Measurements from ENCODE around the gene TBCCD1.
"Not testable (repeated sequence)": the region's sequence is repeated elsewhere in the genome, so short reads cannot be mapped to it uniquely, and the experiment has no call there.

The TBCCD1 gene

GRCh38 chr3:186540221-186540834 lies 26.8 kb downstream of the TBCCD1 start:
- H3K27ac ChIP-seq (ENCODE audit: insufficient read depth in 1 of 2, low read depth in 1 of 2, low read length in 2 of 2, poor library complexity in 1 of 2, severe bottlenecking in 2 of 2), result no peak overlapping the region
- ChIA-PET POLR2A (interaction anchor here (0.6 to 0.7 kb wide), 2 partner anchors 21 to 260 kb away, joined by 5 to 7 read pairs; no protein-coding TSS in a partner anchor), CTCF (interaction anchor here (0.6 to 12.4 kb wide), 47 partner anchors 9 to 671 kb away, joined by 3 to 232 read pairs (median 4); partner anchors contain the start of genes DGKG and DNAJB11)
- no peaks in the 10 kb centered on the region for H3K27me3 ChIP-seq (replicated peaks in 2 of 5; ENCODE audit: control insufficient read depth in 4 of 5, insufficient read depth in 5 of 5, low read length in 4 of 5)
- peaks cover 0 to 6% (median 5%) of the 10 kb centered on the region in 4 experiments for H3K36me3 ChIP-seq (ENCODE audit: control insufficient read depth in 4 of 4, insufficient read depth in 4 of 4, low read length in 3 of 4)
- peak overlapping the region in 2 of 7 experiments; percentile 34 to 54 for H3K4me3 ChIP-seq (ENCODE audit: control insufficient read depth in 1 of 7, extremely low read depth in 1 of 7, insufficient read depth in 4 of 7, low read depth in 2 of 7, low read length in 6 of 7)
- DNase-seq, result peak; percentile 81 to 93 (median 87)
- H3K4me1 ChIP-seq (ENCODE audit: control extremely low read depth in 1 of 4, control insufficient read depth in 4 of 4, insufficient read depth in 4 of 4, low read length in 3 of 4), result peaks cover 2 to 29% (median 14%) of the 10 kb centered on the region in 4 experiments
- no peaks in the 10 kb centered on the region for H3K9me3 ChIP-seq (ENCODE audit: control extremely low read depth in 1 of 5, control insufficient read depth in 4 of 5, insufficient read depth in 2 of 5, low read depth in 1 of 5, low read length in 4 of 5)
- WGBS (ENCODE audit: insufficient coverage), result 0% methylated on average over 7 of the region's 8 CpGs

GRCh38 chr3:186538779-186539178 lies 28.4 kb downstream of the TBCCD1 start:
- ChIA-PET POLR2A (no interaction called here), CTCF (interaction anchor here (0.8 to 12.4 kb wide), 17 partner anchors 10 to 558 kb away, joined by 3 to 232 read pairs (median 11); no protein-coding TSS in a partner anchor)
- WGBS (ENCODE audit: insufficient coverage), result 100% methylated on average over 1 of the region's 3 CpGs
- Histone ChIP-seq H3K9me3 (ENCODE audit: control extremely low read depth in 1 of 5, control insufficient read depth in 4 of 5, insufficient read depth in 2 of 5, low read depth in 1 of 5, low read length in 4 of 5) (no peaks in the 10 kb centered on the region), H3K4me3 (ENCODE audit: control insufficient read depth in 1 of 7, extremely low read depth in 1 of 7, insufficient read depth in 4 of 7, low read depth in 2 of 7, low read length in 6 of 7) (no peak overlapping the region), H3K27me3 (replicated peaks in 2 of 5; ENCODE audit: control insufficient read depth in 4 of 5, insufficient read depth in 5 of 5, low read length in 4 of 5) (no peaks in the 10 kb centered on the region), H3K4me1 (ENCODE audit: control extremely low read depth in 1 of 4, control insufficient read depth in 4 of 4, insufficient read depth in 4 of 4, low read length in 3 of 4) (peaks cover 7 to 39% (median 20%) of the 10 kb centered on the region in 4 experiments), H3K36me3 (ENCODE audit: control insufficient read depth in 4 of 4, insufficient read depth in 4 of 4, low read length in 3 of 4) (peaks cover 0 to 3% (median 0%) of the 10 kb centered on the region in 4 experiments), H3K27ac (ENCODE audit: insufficient read depth in 1 of 2, low read depth in 1 of 2, low read length in 2 of 2, poor library complexity in 1 of 2, severe bottlenecking in 2 of 2) (no peak overlapping the region)
- no peak for DNase-seq

DNA sequence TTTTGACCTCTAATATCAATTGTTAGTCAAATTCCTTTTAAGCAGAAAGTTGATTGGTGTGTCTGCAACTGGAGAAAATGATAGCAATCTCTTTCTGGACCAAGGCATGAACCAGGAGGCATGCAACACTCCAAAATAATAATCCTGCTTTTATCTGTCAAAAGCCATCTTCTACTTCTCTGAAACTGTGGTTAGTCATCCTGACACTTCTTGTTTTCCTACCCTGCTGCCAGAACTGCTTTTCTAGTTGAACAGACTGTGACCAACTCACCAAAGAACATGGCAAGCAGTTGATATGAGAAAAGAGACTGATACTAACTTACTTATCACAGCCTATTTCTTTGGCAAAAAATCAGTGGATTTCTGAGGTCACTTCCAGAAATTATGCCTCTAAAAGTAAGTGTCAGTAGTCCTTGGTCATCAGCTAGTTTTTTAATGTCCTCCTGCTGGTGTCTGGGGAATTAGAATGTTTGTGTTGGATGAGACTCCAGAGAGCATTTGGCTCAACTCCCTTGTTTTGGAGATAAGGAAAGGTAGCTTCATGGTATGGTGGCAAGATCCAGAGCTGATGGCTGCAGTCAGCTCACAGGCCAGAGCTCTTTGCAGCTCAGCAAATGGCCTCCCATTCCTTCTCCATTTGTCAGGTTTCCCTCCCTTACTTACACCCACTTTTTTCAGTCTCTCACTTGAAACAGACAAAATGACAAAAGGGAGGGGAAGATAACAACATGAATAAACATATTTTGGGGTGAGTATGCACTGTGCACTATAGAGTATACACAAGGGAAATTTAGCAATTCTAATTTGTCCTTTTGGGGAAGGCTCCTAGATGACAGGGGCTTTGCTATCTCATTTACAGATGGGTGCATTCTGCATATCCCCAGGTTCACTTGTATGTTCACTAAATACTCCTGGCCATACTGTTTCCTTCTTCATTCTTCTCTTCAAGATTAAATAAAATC lies 30.0 kb downstream of the TBCCD1 start:
- ChIA-PET POLR2A (no interaction called here), CTCF (interaction anchor here (0.6 to 12.4 kb wide), 12 partner anchors 19 to 1242 kb away, joined by 3 to 232 read pairs (median 4); no protein-coding TSS in a partner anchor)
- peaks cover 20 to 54% (median 35%) of the 10 kb centered on the region in 4 experiments for H3K4me1 ChIP-seq (ENCODE audit: control extremely low read depth in 1 of 4, control insufficient read depth in 4 of 4, insufficient read depth in 4 of 4, low read length in 3 of 4)
- peaks cover 0 to 3% (median 0%) of the 10 kb centered on the region in 4 experiments for H3K36me3 ChIP-seq (ENCODE audit: control insufficient read depth in 4 of 4, insufficient read depth in 4 of 4, low read length in 3 of 4)
- H3K27me3 ChIP-seq (replicated peaks in 2 of 5; ENCODE audit: control insufficient read depth in 4 of 5, insufficient read depth in 5 of 5, low read length in 4 of 5), result no peaks in the 10 kb centered on the region
- peak in 2 of 3 donors; percentile 50 to 62 for DNase-seq
- no peak overlapping the region for H3K27ac ChIP-seq (ENCODE audit: insufficient read depth in 1 of 2, low read depth in 1 of 2, low read length in 2 of 2, poor library complexity in 1 of 2, severe bottlenecking in 2 of 2)
- H3K9me3 ChIP-seq (ENCODE audit: control extremely low read depth in 1 of 5, control insufficient read depth in 4 of 5, insufficient read depth in 2 of 5, low read depth in 1 of 5, low read length in 4 of 5), result no peaks in the 10 kb centered on the region
- no peak overlapping the region for H3K4me3 ChIP-seq (ENCODE audit: control insufficient read depth in 1 of 7, extremely low read depth in 1 of 7, insufficient read depth in 4 of 7, low read depth in 2 of 7, low read length in 6 of 7)

GRCh38 chr3:186534113-186534669 lies 32.9 kb downstream of the TBCCD1 start:
- no peak overlapping the region for H3K27ac ChIP-seq (ENCODE audit: insufficient read depth in 1 of 2, low read depth in 1 of 2, low read length in 2 of 2, poor library complexity in 1 of 2, severe bottlenecking in 2 of 2)
- CTCF ChIA-PET, result interaction anchor here (0.7 to 12.4 kb wide), 10 partner anchors 15 to 554 kb away, joined by 3 to 232 read pairs (median 3); no protein-coding TSS in a partner anchor
- H3K36me3 ChIP-seq (ENCODE audit: control insufficient read depth in 4 of 4, insufficient read depth in 4 of 4, low read length in 3 of 4), result no peaks in the 10 kb centered on the region
- H3K27me3 ChIP-seq (replicated peaks in 2 of 5; ENCODE audit: control insufficient read depth in 4 of 5, insufficient read depth in 5 of 5, low read length in 4 of 5), result no peaks in the 10 kb centered on the region
- H3K9me3 ChIP-seq (ENCODE audit: control extremely low read depth in 1 of 5, control insufficient read depth in 4 of 5, insufficient read depth in 2 of 5, low read depth in 1 of 5, low read length in 4 of 5), result no peaks in the 10 kb centered on the region
- WGBS (ENCODE audit: insufficient coverage), result 42% methylated on average over 5 of the region's 6 CpGs
- peaks cover 25 to 64% (median 50%) of the 10 kb centered on the region in 4 experiments for H3K4me1 ChIP-seq (ENCODE audit: control extremely low read depth in 1 of 4, control insufficient read depth in 4 of 4, insufficient read depth in 4 of 4, low read length in 3 of 4)
- POLR2A ChIA-PET, result interaction anchor here (0.7 kb wide), 2 partner anchors 8 to 877 kb away, joined by 3 read pairs; no protein-coding TSS in a partner anchor
- no peak overlapping the region for H3K4me3 ChIP-seq (ENCODE audit: control insufficient read depth in 1 of 7, extremely low read depth in 1 of 7, insufficient read depth in 4 of 7, low read depth in 2 of 7, low read length in 6 of 7)
- peak; percentile 50 to 93 (median 89) for DNase-seq

DNA sequence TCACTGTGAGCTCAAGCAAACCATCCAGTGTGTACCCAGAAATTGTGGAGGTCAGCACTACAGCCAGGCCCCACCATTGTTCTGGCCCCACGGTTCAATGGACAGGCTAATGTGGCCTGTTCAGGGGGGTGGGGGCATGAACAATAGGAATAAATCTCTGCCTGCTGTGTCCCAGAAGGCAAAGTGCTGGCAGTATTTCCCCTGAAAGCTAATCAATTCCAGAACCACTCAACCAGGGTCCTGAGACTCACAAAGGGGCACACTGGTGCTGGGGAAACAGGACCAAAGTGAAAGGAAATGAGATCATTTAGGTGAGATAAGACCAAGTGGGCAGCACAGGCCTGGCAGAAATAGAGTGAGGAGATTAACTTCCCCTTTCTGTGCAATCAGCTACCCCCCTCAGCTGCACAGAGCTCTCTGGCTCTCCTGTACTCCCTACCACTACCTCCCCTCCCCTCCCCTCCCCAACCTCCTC lies 34.5 kb downstream of the TBCCD1 start:
- POLR2A ChIA-PET, result interaction anchor here (1.1 kb wide), 1 partner anchor 13 kb away, joined by 4 read pairs; no protein-coding TSS in a partner anchor
- peak; percentile 53 to 91 (median 85) for DNase-seq
- H3K9me3 ChIP-seq (ENCODE audit: control extremely low read depth in 1 of 5, control insufficient read depth in 4 of 5, insufficient read depth in 2 of 5, low read depth in 1 of 5, low read length in 4 of 5), result peaks cover 0 to 4% (median 0%) of the 10 kb centered on the region in 5 experiments
- H3K4me1 ChIP-seq (ENCODE audit: control extremely low read depth in 1 of 4, control insufficient read depth in 4 of 4, insufficient read depth in 4 of 4, low read length in 3 of 4), result peaks cover 27 to 77% (median 63%) of the 10 kb centered on the region in 4 experiments
- H3K36me3 ChIP-seq (ENCODE audit: control insufficient read depth in 4 of 4, insufficient read depth in 4 of 4, low read length in 3 of 4), result no peaks in the 10 kb centered on the region
- H3K27ac ChIP-seq (ENCODE audit: insufficient read depth in 1 of 2, low read depth in 1 of 2, low read length in 2 of 2, poor library complexity in 1 of 2, severe bottlenecking in 2 of 2), result no peak overlapping the region
- H3K27me3 ChIP-seq (replicated peaks in 2 of 5; ENCODE audit: control insufficient read depth in 4 of 5, insufficient read depth in 5 of 5, low read length in 4 of 5), result no peaks in the 10 kb centered on the region
- H3K4me3 ChIP-seq (ENCODE audit: control insufficient read depth in 1 of 7, extremely low read depth in 1 of 7, insufficient read depth in 4 of 7, low read depth in 2 of 7, low read length in 6 of 7), result peak overlapping the region in 1 of 7 experiments; percentile 20
- CTCF ChIA-PET, result interaction anchor here (1.2 to 5.6 kb wide), 4 partner anchors 14 to 274 kb away, joined by 3 to 40 read pairs (median 6); no protein-coding TSS in a partner anchor
- WGBS (ENCODE audit: insufficient coverage), result no CpG with 5 or more reads among the region's 1 CpG

DNA sequence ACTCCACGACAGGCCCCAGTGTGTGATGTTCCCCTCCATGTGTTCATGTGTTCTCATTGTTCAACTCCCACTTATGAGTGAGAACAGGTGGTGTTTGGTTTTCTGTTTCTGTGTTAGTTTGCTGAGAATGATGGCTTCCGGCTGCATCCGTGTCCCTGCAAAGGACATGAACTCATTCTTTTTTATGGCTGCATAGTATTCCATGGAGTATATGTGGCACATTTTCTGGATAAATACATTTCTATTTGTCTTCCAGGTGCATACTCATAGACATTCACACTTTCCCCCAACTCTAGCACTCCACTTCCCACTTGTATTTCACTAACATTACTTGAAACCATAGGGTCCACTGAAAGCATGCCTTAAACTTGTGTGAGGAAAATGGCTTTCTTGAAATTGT lies 35.4 kb downstream of the TBCCD1 start:
- POLR2A ChIA-PET, result not testable (repeated sequence)

More for the DNA sequence above, 35.4 kb downstream of the TBCCD1 start:
- H3K27me3 ChIP-seq (replicated peaks in 2 of 5; ENCODE audit: control insufficient read depth in 4 of 5, insufficient read depth in 5 of 5, low read length in 4 of 5); H3K9me3 ChIP-seq (ENCODE audit: control extremely low read depth in 1 of 5, control insufficient read depth in 4 of 5, insufficient read depth in 2 of 5, low read depth in 1 of 5, low read length in 4 of 5); H3K4me3 ChIP-seq (ENCODE audit: control insufficient read depth in 1 of 7, extremely low read depth in 1 of 7, insufficient read depth in 4 of 7, low read depth in 2 of 7, low read length in 6 of 7); DNase-seq; H3K36me3 ChIP-seq (ENCODE audit: control insufficient read depth in 4 of 4, insufficient read depth in 4 of 4, low read length in 3 of 4); H3K27ac ChIP-seq (ENCODE audit: insufficient read depth in 1 of 2, low read depth in 1 of 2, low read length in 2 of 2, poor library complexity in 1 of 2, severe bottlenecking in 2 of 2): not testable (repeated sequence)
- WGBS (ENCODE audit: insufficient coverage), result no CpG with 5 or more reads among the region's 3 CpGs
- CTCF ChIA-PET, result interaction anchor here (5.6 kb wide), 1 partner anchor 14 kb away, joined by 40 read pairs; no protein-coding TSS in a partner anchor
- H3K4me1 ChIP-seq (ENCODE audit: control extremely low read depth in 1 of 4, control insufficient read depth in 4 of 4, insufficient read depth in 4 of 4, low read length in 3 of 4), result peaks cover 27 to 74% (median 58%) of the 10 kb centered on the region in 4 experiments
